SJSA1 (cell line): ENCODE data around the gene LEFTY2. TPM values are rescaled to one million over a fixed set of nuclear protein-coding genes. Genes with fewer than 3 reads are reported as not detected.
A peak's percentile ranks its signal among the peaks of the same experiment; 100 is the strongest.
"Not testable (repeated sequence)": the region's sequence is repeated elsewhere in the genome, so short reads cannot be mapped to it uniquely, and the experiment has no call there.

ENCODE experiments used
- DNase-seq, 2 experiments: peaks; one replicate each; pipeline ENCODE4 v3.0.0-alpha.2; 2015 to 2020; ENCODE audit warnings: low spot score in 2 of 2, low read depth in 1 of 2
- H3K27ac ChIP-seq: fragments of 250-450 bp; sonication (Bioruptor Pico); 2 replicates; pipeline ENCODE4 v1.5.1; 2020; ENCODE audit warnings: mild to moderate bottlenecking, moderate library complexity
- H3K27me3 ChIP-seq: fragments of 250-450 bp; sonication (Bioruptor Pico); replicated peaks from 2 replicates; pipeline ENCODE4 v1.5.1; 2020; ENCODE audit warnings: mild to moderate bottlenecking, moderate library complexity
- H3K36me3 ChIP-seq: fragments of 250-450 bp; sonication (Bioruptor Pico); 2 replicates; pipeline ENCODE4 v1.5.1; 2020; ENCODE audit warnings: mild to moderate bottlenecking
- H3K4me1 ChIP-seq: fragments of 250-450 bp; sonication (Bioruptor Pico); replicated peaks from 2 replicates; pipeline ENCODE4 v1.6.1; 2021; ENCODE audit warnings: mild to moderate bottlenecking
- H3K4me3 ChIP-seq: fragments of 250-450 bp; sonication (Bioruptor Pico); 2 replicates; pipeline ENCODE4 v1.5.1; 2020; ENCODE audit warnings: mild to moderate bottlenecking
- H3K9me3 ChIP-seq: fragments of 250-450 bp; sonication (Bioruptor Pico); replicated peaks from 2 replicates; pipeline ENCODE4 v1.5.1; 2020; ENCODE audit warnings: mild to moderate bottlenecking
- total RNA-seq: library from RNA; depleted of rRNA; stranded (reverse); fragments of >200 nt; shearing (Covaris generic); gene quantifications from 2 replicates; pipeline ENCODE4 v1.2.3, GENCODE V29; 2014

The LEFTY2 gene
- total RNA-seq, 1 experiment from 2014 or later = not detected

- Histone ChIP-seq H3K4me3 (no peak overlapping the region), H3K36me3 (no peaks in the 10 kb centered on the region), H3K4me1 (no peaks in the 10 kb centered on the region), H3K9me3 (no peaks in the 10 kb centered on the region), H3K27me3 (no peaks in the 10 kb centered on the region), H3K27ac (no peak overlapping the region)
- DNase-seq = no peak
Measured at GRCh38 chr1:225944387-225944786, 3.4 kb upstream of the LEFTY2 start.

GRCh38 chr1:225943582-225943981 is 2.6 kb upstream of the LEFTY2 start:
- no peak overlapping the region for H3K27ac ChIP-seq
- H3K27me3 ChIP-seq = no peaks in the 10 kb centered on the region
- no peaks in the 10 kb centered on the region for H3K4me1 ChIP-seq
- H3K4me3 ChIP-seq = no peak overlapping the region
- no peaks in the 10 kb centered on the region for H3K9me3 ChIP-seq
- H3K36me3 ChIP-seq = no peaks in the 10 kb centered on the region
- no peak for DNase-seq

GRCh38 chr1:225942574-225942973 is 1.6 kb upstream of the LEFTY2 start:
- no peak overlapping the region for H3K4me3 ChIP-seq
- H3K36me3 ChIP-seq = no peaks in the 10 kb centered on the region
- no peak for DNase-seq
- H3K27me3 ChIP-seq = no peaks in the 10 kb centered on the region
- H3K9me3 ChIP-seq = no peaks in the 10 kb centered on the region
- H3K27ac ChIP-seq = no peak overlapping the region
- H3K4me1 ChIP-seq = no peaks in the 10 kb centered on the region

GRCh38 chr1:225941942-225942222 is 862 bp upstream of the LEFTY2 start:
- no peaks in the 10 kb centered on the region for H3K27me3 ChIP-seq
- no peaks in the 10 kb centered on the region for H3K9me3 ChIP-seq
- no peaks in the 10 kb centered on the region for H3K36me3 ChIP-seq
- no peak overlapping the region for H3K27ac ChIP-seq
- no peaks in the 10 kb centered on the region for H3K4me1 ChIP-seq
- no peak overlapping the region for H3K4me3 ChIP-seq
- DNase-seq = no peak

GRCh38 chr1:225940385-225941151 is 452 bp downstream of the LEFTY2 start:
- no peak overlapping the region for H3K27ac ChIP-seq
- H3K9me3 ChIP-seq = no peaks in the 10 kb centered on the region
- DNase-seq = no peak
- no peak overlapping the region for H3K4me3 ChIP-seq
- H3K27me3 ChIP-seq = no peaks in the 10 kb centered on the region
- no peaks in the 10 kb centered on the region for H3K4me1 ChIP-seq
- no peaks in the 10 kb centered on the region for H3K36me3 ChIP-seq

- H3K9me3 ChIP-seq, H3K4me3 ChIP-seq, H3K27me3 ChIP-seq, H3K36me3 ChIP-seq, H3K4me1 ChIP-seq, DNase-seq, H3K27ac ChIP-seq: not testable (repeated sequence)
Measured at GRCh38 chr1:225939939-225940310, 1.1 kb downstream of the LEFTY2 start.

GRCh38 chr1:225939097-225939938 is 1.7 kb downstream of the LEFTY2 start:
- H3K4me3 ChIP-seq, H3K9me3 ChIP-seq, H3K27ac ChIP-seq, H3K4me1 ChIP-seq, H3K36me3 ChIP-seq, H3K27me3 ChIP-seq, DNase-seq: not testable (repeated sequence)

- DNase-seq = no peak
Measured at GRCh38 chr1:225937048-225937968, 3.7 kb downstream of the LEFTY2 start.

GRCh38 chr1:225936523-225936922 is 4.5 kb downstream of the LEFTY2 start:
- DNase-seq = no peak
- Histone ChIP-seq H3K4me3 (no peak overlapping the region), H3K27me3 (no peaks in the 10 kb centered on the region), H3K9me3 (no peaks in the 10 kb centered on the region), H3K4me1 (peaks cover 4% of the 10 kb centered on the region; the same call in 1 of the 2 replicates), H3K36me3 (no peaks in the 10 kb centered on the region), H3K27ac (no peak overlapping the region)

More at GRCh38 chr1:225937048-225937968, 3.7 kb downstream of the LEFTY2 start:
- no peak overlapping the region for H3K4me3 ChIP-seq
- H3K27me3 ChIP-seq = no peaks in the 10 kb centered on the region
- H3K27ac ChIP-seq = no peak overlapping the region
- H3K9me3 ChIP-seq = no peaks in the 10 kb centered on the region
- peaks cover 4% of the 10 kb centered on the region; the same call in 1 of the 2 replicates for H3K4me1 ChIP-seq
- H3K36me3 ChIP-seq = no peaks in the 10 kb centered on the region

GRCh38 chr1:225936086-225936485 is 4.9 kb downstream of the LEFTY2 start:
- not testable (repeated sequence) for DNase-seq, H3K36me3 ChIP-seq, H3K27me3 ChIP-seq, H3K4me3 ChIP-seq, H3K27ac ChIP-seq, H3K4me1 ChIP-seq, H3K9me3 ChIP-seq

GRCh38 chr1:225934711-225935110 is 6.3 kb downstream of the LEFTY2 start:
- Histone ChIP-seq H3K4me3 (no peak overlapping the region), H3K27ac (no peak overlapping the region), H3K36me3 (no peaks in the 10 kb centered on the region), H3K9me3 (no peaks in the 10 kb centered on the region), H3K27me3 (no peaks in the 10 kb centered on the region), H3K4me1 (peaks cover 4% of the 10 kb centered on the region; the same call in 1 of the 2 replicates)
- DNase-seq = peak; percentile 68

- Histone ChIP-seq H3K4me1 (peaks cover 4% of the 10 kb centered on the region; the same call in 1 of the 2 replicates), H3K4me3 (no peak overlapping the region), H3K9me3 (no peaks in the 10 kb centered on the region), H3K27me3 (no peaks in the 10 kb centered on the region), H3K36me3 (no peaks in the 10 kb centered on the region), H3K27ac (no peak overlapping the region)
- DNase-seq = no peak
Measured at GRCh38 chr1:225933072-225933471, 7.9 kb downstream of the LEFTY2 start.

- Histone ChIP-seq H3K27me3 (no peaks in the 10 kb centered on the region), H3K4me1 (peaks cover 4% of the 10 kb centered on the region; the same call in 1 of the 2 replicates), H3K36me3 (no peaks in the 10 kb centered on the region), H3K4me3 (no peak overlapping the region), H3K27ac (no peak overlapping the region), H3K9me3 (no peaks in the 10 kb centered on the region)
- DNase-seq = no peak
Measured at GRCh38 chr1:225931270-225932136, 9.5 kb downstream of the LEFTY2 start.
